NCI-H2196 treated with DMSO at 0.1 percent for 48 hours (cell line): ENCODE measurements around the gene ANAPC15.
A peak's percentile ranks its signal among the peaks of the same experiment; 100 is the strongest.

ENCODE experiments used
- DNase-seq: peaks from one replicate; lab custom pipeline; 2025; ENCODE audit not compliant: unreplicated experiment; lab: John Stamatoyannopoulos, UW

ANAPC15 gene

GRCh38 chr11:72125956-72126355 lies 13.5 kb upstream of the ANAPC15 start:
- no peak for DNase-seq

- no peak for DNase-seq
Measured at GRCh38 chr11:72124046-72124445, 11.6 kb upstream of the ANAPC15 start.

GRCh38 chr11:72123117-72123653 lies 10.7 kb upstream of the ANAPC15 start:
- no peak for DNase-seq

GRCh38 chr11:72122607-72123006 lies 10.1 kb upstream of the ANAPC15 start:
- DNase-seq, result no peak

GRCh38 chr11:72120930-72121329 lies 8.4 kb upstream of the ANAPC15 start:
- no peak for DNase-seq

- no peak for DNase-seq
Measured at GRCh38 chr11:72119198-72119597, 6.7 kb upstream of the ANAPC15 start.

- no peak for DNase-seq
Measured at GRCh38 chr11:72116019-72116755, 3.7 kb upstream of the ANAPC15 start.

GRCh38 chr11:72114570-72114969 lies 2.1 kb upstream of the ANAPC15 start:
- no peak for DNase-seq

GRCh38 chr11:72112978-72113808 lies 698 bp upstream of the ANAPC15 start:
- no peak for DNase-seq

- no peak for DNase-seq
Measured at GRCh38 chr11:72111300-72112142, 974 bp downstream of the ANAPC15 start.

- DNase-seq, result no peak
Measured at GRCh38 chr11:72105888-72106287, 6.6 kb downstream of the ANAPC15 start, which contains the start of gene TOMT. TSS of gene TOMT (plus strand) at chr11:72105924. CDS start at chr11:72105952, 28 bp downstream.

GRCh38 chr11:72103754-72104167 lies 8.7 kb downstream of the ANAPC15 start:
- no peak for DNase-seq

- peak; percentile 95 for DNase-seq
Measured at GRCh38 chr11:72102946-72103753, 9.3 kb downstream of the ANAPC15 start, which contains the start of gene LAMTOR1. TSS of gene LAMTOR1 (minus strand) at chr11:72103297. CDS start at chr11:72103224, 73 bp downstream.

GRCh38 chr11:72102631-72102945 lies 9.9 kb downstream of the ANAPC15 start:
- no peak for DNase-seq

- DNase-seq, result no peak
Measured at GRCh38 chr11:72102162-72102561, 10.3 kb downstream of the ANAPC15 start.

GRCh38 chr11:72100462-72100861 lies 12.0 kb downstream of the ANAPC15 start:
- DNase-seq, result no peak

GRCh38 chr11:72100009-72100408 lies 12.5 kb downstream of the ANAPC15 start:
- no peak for DNase-seq

GRCh38 chr11:72098741-72099140 lies 13.8 kb downstream of the ANAPC15 start:
- DNase-seq, result no peak

- peak; percentile 37 for DNase-seq
Measured at GRCh38 chr11:72091292-72091691, 21.2 kb downstream of the ANAPC15 start.
